Tibial nerve (tissue), 3 donors: ENCODE measurements around the gene TSPYL1.

Source experiments
- CTCF ChIP-seq, 5 experiments: fragments of 200-600 bp in 3 of 5; fragments of 450-650 bp in 2 of 5; sonication (generic) in 3 of 5; IDR thresholded peaks; one replicate each; pipeline ENCODE4 v1.5.1; 2016 to 2019; ENCODE audit warnings: antibody characterized with exemption in 5 of 5, mild to moderate bottlenecking in 3 of 5, moderate library complexity in 2 of 5
- POLR2A ChIP-seq, 2 donors: fragments of 450-650 bp; IDR thresholded peaks; one replicate each; pipeline ENCODE4 v1.6.1; 2017; ENCODE audit warnings: antibody characterized with exemption in 2 of 2, mild to moderate bottlenecking in 2 of 2, moderate library complexity in 2 of 2

GRCh38 chr6:116290799-116291198, 11.1 kb upstream of the TSPYL1 start:
- TF ChIP-seq CTCF (IDR thresholded peaks at IDR 0.05) (no peak), POLR2A (IDR thresholded peaks at IDR 0.05) (no peak)
